ENCODE measurements around the gene ALKBH6. TPM values are rescaled to one million over a fixed set of nuclear protein-coding genes. Genes with fewer than 3 reads are reported as not detected.

Gene ALKBH6
- total and polyA plus RNA-seq, 10 of the 15 experiments (the other 5 are each of a cell fraction or from before 2014, with no cell fraction given), result 1.2 to 56.5 (median 36.1) TPM

- TF ChIP-seq PRDM15 (CRISPR knock-in tag; IDR thresholded peaks at IDR 0.05) (no peak), RAD21 (IDR thresholded peaks at IDR 0.05; ENCODE audit: insufficient read depth, low read depth, low read length) (no peak), HDAC2 (IDR thresholded peaks at IDR 0.05) (no peak), IRF5 (IDR thresholded peaks at IDR 0.05; ENCODE audit: borderline replicate concordance) (no peak), TBL1XR1 (IDR thresholded peaks at IDR 0.05; ENCODE audit: low read depth, low read length) (no peak), MTA3 (IDR thresholded peaks at IDR 0.05; ENCODE audit: borderline replicate concordance, low read length) (no peak), PKNOX1 (IDR thresholded peaks at IDR 0.05) (peak; percentile 94), ZBTB4 (CRISPR knock-in tag; IDR thresholded peaks at IDR 0.05) (no peak), MEF2B (IDR thresholded peaks at IDR 0.05; ENCODE audit: partially characterized antibody, poor library complexity, severe bottlenecking) (no peak), HCFC1 (IDR thresholded peaks at IDR 0.05; ENCODE audit: low read length) (peak; percentile 67), CBFB (IDR thresholded peaks at IDR 0.05; ENCODE audit: low read depth) (peak; percentile 90), JUND (IDR thresholded peaks at IDR 0.05; ENCODE audit: low read depth, low read length) (no peak), ASH2L (IDR thresholded peaks at IDR 0.05; ENCODE audit: borderline replicate concordance, low read depth) (peak; percentile 77; the same call in 1 of the 2 replicates), ZNF274 (IDR thresholded peaks at IDR 0.05; ENCODE audit: insufficient read depth, insufficient read length) (no peak), TCF3 (IDR thresholded peaks at IDR 0.05; ENCODE audit: borderline replicate concordance, insufficient read depth, low read depth, low read length) (no peak), NRF1 (conservative IDR thresholded peaks at IDR 0.05; ENCODE audit: low read depth, low read length) (no peak), GABPA (IDR thresholded peaks at IDR 0.05; ENCODE audit: low read depth) (peak; percentile 91), POLR2AphosphoS2 (IDR thresholded peaks at IDR 0.05; ENCODE audit: low read depth, low read length) (no peak), YY1 (IDR thresholded peaks at IDR 0.05; ENCODE audit: low read depth, low read length) (peak; percentile 63), MAX (IDR thresholded peaks at IDR 0.05; ENCODE audit: low read depth, low read length) (no peak), POLR2A (IDR thresholded peaks at IDR 0.05; ENCODE audit: low read depth, low read length) (peak; percentile 90)
Observed at GRCh38 chr19:35995048-35995993, 18.7 kb downstream of the ALKBH6 start, which contains the start of gene SDHAF1 (continued).
